22Rv1 (cell line): ENCODE measurements around the gene LCLAT1.
A peak's percentile ranks its signal among the peaks of the same experiment; 100 is the strongest.

Experiments
- H3K27ac ChIP-seq: fragments of 450-650 bp; 2 replicates; pipeline ENCODE4 v1.5.1; 2017
- CTCF ChIP-seq: fragments of 450-650 bp; IDR thresholded peaks from 2 replicates; pipeline ENCODE4 v1.5.1; 2017; ENCODE audit warnings: mild to moderate bottlenecking
- ZFX ChIP-seq: fragments of 450-650 bp; IDR thresholded peaks from 2 replicates; pipeline ENCODE4 v1.6.1; 2017; ENCODE audit warnings: antibody characterized with exemption, borderline replicate concordance

The LCLAT1 gene

GRCh38 chr2:30666266-30666874 is 219.3 kb downstream of the LCLAT1 start:
- TF ChIP-seq CTCF (no peak), ZFX (no peak)
- peak overlapping the region; percentile 62 for H3K27ac ChIP-seq

GRCh38 chr2:30670453-30670852 is 223.4 kb downstream of the LCLAT1 start:
- TF ChIP-seq CTCF (no peak), ZFX (no peak)
- H3K27ac ChIP-seq, result no peak overlapping the region

GRCh38 chr2:30673127-30673526 is 226.1 kb downstream of the LCLAT1 start:
- TF ChIP-seq CTCF (no peak), ZFX (no peak)
- no peak overlapping the region for H3K27ac ChIP-seq

GRCh38 chr2:30675758-30676157 is 228.7 kb downstream of the LCLAT1 start:
- H3K27ac ChIP-seq, result no peak overlapping the region
- TF ChIP-seq ZFX, result no peak
- TF ChIP-seq CTCF, result no peak

- H3K27ac ChIP-seq, result no peak overlapping the region
- no peak for TF ChIP-seq ZFX
- TF ChIP-seq CTCF, result no peak
Measured at GRCh38 chr2:30677231-30677630, 230.2 kb downstream of the LCLAT1 start.

GRCh38 chr2:30677861-30678385 is 230.9 kb downstream of the LCLAT1 start:
- H3K27ac ChIP-seq, result no peak overlapping the region
- TF ChIP-seq ZFX, result no peak
- TF ChIP-seq CTCF, result no peak

- TF ChIP-seq CTCF (no peak), ZFX (no peak)
- no peak overlapping the region for H3K27ac ChIP-seq
Measured at GRCh38 chr2:30678410-30679137, 231.5 kb downstream of the LCLAT1 start.
